ENCODE results near the gene DEDD. TPM values are rescaled to one million over a fixed set of nuclear protein-coding genes. Genes with fewer than 3 reads are reported as not detected.

Gene DEDD
- total RNA-seq, 1 donor from 2014 or later, result 40.9 TPM

GRCh38 chr1:161158316-161159010 lies 26.0 kb upstream of the DEDD start:
- peaks cover 47% of the 10 kb centered on the region for H3K79me2 ChIP-seq (ENCODE audit: insufficient read depth, low read length)
- H3K27ac ChIP-seq (ENCODE audit: low read depth, low read length), result peak overlapping the region; percentile 83
- Mint-ChIP-seq H3K27ac (ENCODE audit: unreplicated experiment) (peak overlapping the region; percentile 27), H3K27me3 (ENCODE audit: low read depth, unreplicated experiment) (no peaks in the 10 kb centered on the region), H3K36me3 (ENCODE audit: low read depth, unreplicated experiment) (peaks cover 4% of the 10 kb centered on the region), H3K9me3 (ENCODE audit: unreplicated experiment) (no peaks in the 10 kb centered on the region), H3K4me3 (ENCODE audit: unreplicated experiment) (peak overlapping the region; percentile 86), H3K4me1 (ENCODE audit: low read depth, unreplicated experiment) (peaks cover 19% of the 10 kb centered on the region)
- peaks cover 15% of the 10 kb centered on the region for H3K4me1 ChIP-seq (ENCODE audit: insufficient read depth, low read length)
- no peaks in the 10 kb centered on the region for H3K27me3 ChIP-seq (ENCODE audit: insufficient read depth, low read length)
- H2AFZ ChIP-seq (ENCODE audit: low read depth, low read length), result peak overlapping the region; percentile 85
- no peaks in the 10 kb centered on the region for H3K9me3 ChIP-seq (ENCODE audit: insufficient read depth, low read depth, low read length)
- H3K4me3 ChIP-seq (ENCODE audit: insufficient read depth, low read depth, low read length), result peak overlapping the region; percentile 89
- H3K36me3 ChIP-seq (ENCODE audit: insufficient read depth, low read length), result peaks cover 14% of the 10 kb centered on the region
- H4K20me1 ChIP-seq (ENCODE audit: insufficient read depth, low read length), result no peaks in the 10 kb centered on the region
- peak overlapping the region; percentile 97 for H3K4me2 ChIP-seq (ENCODE audit: low read length)
- H3K9ac ChIP-seq (ENCODE audit: low read length), result peak overlapping the region; percentile 92
- FAIRE-seq (no peak), DNase-seq (ENCODE audit: low read depth) (no peak)
- TF ChIP-seq CTCF (IDR thresholded peaks at IDR 0.05; ENCODE audit: insufficient read depth, low read depth, low read length) (no peak), EZH2 (IDR thresholded peaks at IDR 0.05; ENCODE audit: insufficient read depth, low read length) (no peak)

DNA sequence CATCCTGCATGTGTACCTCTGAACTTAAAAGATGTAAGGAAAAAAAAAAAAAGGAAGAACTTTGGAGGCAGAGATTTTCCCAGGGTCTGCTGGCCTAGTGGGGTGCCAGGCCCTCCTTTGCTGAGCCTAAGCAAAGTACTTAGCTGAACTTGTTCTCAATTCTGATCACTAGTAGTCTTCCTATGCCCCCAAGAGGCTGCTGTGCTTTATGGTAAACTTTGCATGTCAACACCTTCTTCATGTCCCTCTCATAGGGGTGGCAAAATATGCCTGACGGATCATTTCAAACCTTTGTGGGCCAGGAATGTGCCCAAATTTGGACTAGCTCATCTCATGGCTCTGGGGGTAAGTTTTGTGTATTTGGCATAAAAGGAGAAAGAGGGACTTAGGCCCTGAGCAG lies 25.4 kb upstream of the DEDD start:
- H3K9me3 ChIP-seq (ENCODE audit: insufficient read depth, low read depth, low read length), result no peaks in the 10 kb centered on the region
- peak overlapping the region; percentile 75 for H3K27ac Mint-ChIP-seq (ENCODE audit: unreplicated experiment)
- no peak overlapping the region for H2AFZ ChIP-seq (ENCODE audit: low read depth, low read length)
- H3K79me2 ChIP-seq (ENCODE audit: insufficient read depth, low read length), result peaks cover 46% of the 10 kb centered on the region
- no peak overlapping the region for H3K4me2 ChIP-seq (ENCODE audit: low read length)
- H3K36me3 Mint-ChIP-seq (ENCODE audit: low read depth, unreplicated experiment), result peaks cover 4% of the 10 kb centered on the region
- H3K27me3 ChIP-seq (ENCODE audit: insufficient read depth, low read length), result no peaks in the 10 kb centered on the region
- H3K4me1 Mint-ChIP-seq (ENCODE audit: low read depth, unreplicated experiment), result peaks cover 19% of the 10 kb centered on the region
- H3K4me3 Mint-ChIP-seq (ENCODE audit: unreplicated experiment), result peak overlapping the region; percentile 66
- H3K9me3 Mint-ChIP-seq (ENCODE audit: unreplicated experiment), result no peaks in the 10 kb centered on the region
- no peaks in the 10 kb centered on the region for H4K20me1 ChIP-seq (ENCODE audit: insufficient read depth, low read length)
- no peak overlapping the region for H3K4me3 ChIP-seq (ENCODE audit: insufficient read depth, low read depth, low read length)
- H3K4me1 ChIP-seq (ENCODE audit: insufficient read depth, low read length), result peaks cover 18% of the 10 kb centered on the region
- no peak overlapping the region for H3K9ac ChIP-seq (ENCODE audit: low read length)
- no peak for TF ChIP-seq CTCF (IDR thresholded peaks at IDR 0.05; ENCODE audit: insufficient read depth, low read depth, low read length)
- TF ChIP-seq EZH2 (IDR thresholded peaks at IDR 0.05; ENCODE audit: insufficient read depth, low read length), result no peak
- peaks cover 14% of the 10 kb centered on the region for H3K36me3 ChIP-seq (ENCODE audit: insufficient read depth, low read length)
- H3K27me3 Mint-ChIP-seq (ENCODE audit: low read depth, unreplicated experiment), result no peaks in the 10 kb centered on the region
- DNase-seq (ENCODE audit: low read depth), result no peak
- H3K27ac ChIP-seq (ENCODE audit: low read depth, low read length), result no peak overlapping the region
- no peak for FAIRE-seq
